ENCODE measurements around the gene CBFA2T2.
"Not testable (repeated sequence)": the region's sequence is repeated elsewhere in the genome, so short reads cannot be mapped to it uniquely, and the experiment has no call there.

CBFA2T2 gene

DNA sequence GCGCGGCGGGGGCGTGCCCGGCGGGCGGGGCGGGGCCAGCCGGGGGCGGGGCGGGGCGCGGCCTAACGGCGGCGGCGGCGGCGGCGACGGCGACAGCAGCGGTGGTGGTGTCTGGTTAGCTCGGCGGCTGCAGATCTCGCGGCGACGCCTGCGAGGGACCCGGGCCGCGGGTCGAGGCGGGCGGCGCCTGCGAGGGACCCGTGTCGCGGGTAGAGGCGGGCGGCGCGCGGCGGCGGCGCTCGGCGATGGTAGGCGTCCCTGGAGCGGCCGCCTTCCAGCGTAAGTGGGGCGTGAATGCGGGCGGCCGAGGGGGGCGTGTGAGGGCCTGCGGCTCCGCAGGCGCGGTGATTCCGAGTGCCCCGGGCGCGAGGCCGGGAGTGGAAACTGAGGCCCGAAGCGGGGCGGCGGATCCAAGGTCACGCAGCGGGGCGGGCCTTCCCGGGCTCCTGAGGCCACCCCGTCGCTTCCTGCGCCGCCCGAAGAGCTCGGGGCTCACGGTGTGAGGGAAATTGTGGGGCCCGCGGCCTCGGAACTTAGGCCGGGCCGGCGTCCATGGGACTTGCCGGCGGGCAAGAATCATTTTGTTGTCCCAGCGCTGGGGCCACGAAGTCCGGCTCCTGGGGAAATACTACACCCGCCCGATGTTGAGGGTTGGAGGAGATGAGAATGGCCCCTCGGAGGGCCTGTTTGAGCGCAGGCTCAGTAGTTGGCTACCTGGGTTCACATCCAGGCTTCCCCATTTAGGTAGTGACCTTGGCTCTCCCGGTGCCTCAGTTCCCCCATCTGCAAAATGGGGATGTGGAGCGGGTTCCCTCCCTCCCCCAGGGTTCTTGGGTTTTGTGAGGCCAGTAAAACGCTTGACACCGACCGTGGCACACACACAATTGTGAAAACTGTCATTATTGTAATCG is at the start of gene CBFA2T2:
Gene CBFA2T2 (plus strand): TSS at position 74 of the 911 bp plus-strand sequence. CDS start 172 bp downstream, at position 246.
- Histone ChIP-seq H3K4me3 (ENCODE audit: low read length) (peak within 1 kb of the TSS; percentile 83), H3K36me3 (ENCODE audit: insufficient read depth, low read length) (peaks cover 3% of the 10 kb centered on the region), H2AFZ (ENCODE audit: low read depth, low read length) (peak within 1 kb of the TSS; percentile 55), H3K4me1 (ENCODE audit: insufficient read depth, low read length) (peaks cover 7% of the 10 kb centered on the region), H3K9me3 (ENCODE audit: low read length) (no peaks in the 10 kb centered on the region), H3K27me3 (ENCODE audit: insufficient read depth, low read length) (no peaks in the 10 kb centered on the region)

- not testable (repeated sequence) for H2AFZ ChIP-seq (ENCODE audit: low read depth, low read length); H3K27me3 ChIP-seq (ENCODE audit: insufficient read depth, low read length); H3K4me3 ChIP-seq (ENCODE audit: low read length); H3K9me3 ChIP-seq (ENCODE audit: low read length); H3K4me1 ChIP-seq (ENCODE audit: insufficient read depth, low read length); H3K36me3 ChIP-seq (ENCODE audit: insufficient read depth, low read length)
These were observed 49.3 kb upstream of the CBFA2T2 start for GRCh38 chr20:33440562-33440961.

DNA sequence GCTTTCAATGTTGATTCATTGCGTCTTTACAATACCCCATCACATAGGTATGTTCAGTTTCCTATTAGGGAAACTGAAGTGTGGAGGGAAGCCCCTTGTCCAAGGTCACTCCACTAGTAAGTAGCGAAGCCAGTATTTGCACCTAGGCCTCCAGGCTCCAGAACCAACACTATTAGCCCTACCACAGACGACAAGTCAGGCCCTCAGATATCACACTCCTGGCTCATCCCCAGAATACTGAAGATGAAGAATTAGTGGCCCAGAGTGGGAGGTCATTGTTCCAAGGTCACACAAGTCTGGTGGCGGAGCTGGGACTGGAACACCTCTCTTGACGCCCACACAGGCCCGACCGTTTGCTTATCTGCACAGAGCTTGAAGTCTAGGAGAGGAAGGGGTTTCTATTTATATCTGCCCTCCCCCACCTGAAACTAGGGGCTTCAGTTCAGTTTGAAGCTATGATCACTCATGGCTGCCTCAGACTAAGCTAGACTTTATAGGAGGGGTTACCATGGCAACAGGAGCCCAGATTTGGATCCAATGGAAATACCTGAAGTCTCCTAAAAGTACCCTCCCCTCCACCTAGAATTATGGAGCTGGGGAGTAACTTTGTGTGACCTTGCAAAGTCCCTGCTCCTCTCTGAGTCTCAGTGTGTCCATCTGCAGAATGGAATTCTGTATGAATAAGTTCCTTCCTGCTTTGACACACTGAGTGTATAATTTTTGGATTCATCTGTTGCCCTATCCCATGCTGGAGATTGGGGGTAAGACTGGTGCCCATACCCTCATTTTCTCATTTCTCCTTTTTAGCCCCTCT is 48.5 kb upstream of the CBFA2T2 start:
- no peaks in the 10 kb centered on the region for H3K27me3 ChIP-seq (ENCODE audit: insufficient read depth, low read length)
- no peaks in the 10 kb centered on the region for H3K36me3 ChIP-seq (ENCODE audit: insufficient read depth, low read length)
- H3K9me3 ChIP-seq (ENCODE audit: low read length) = no peaks in the 10 kb centered on the region
- H3K4me3 ChIP-seq (ENCODE audit: low read length) = no peak overlapping the region
- H3K4me1 ChIP-seq (ENCODE audit: insufficient read depth, low read length) = peaks cover 10% of the 10 kb centered on the region
- H2AFZ ChIP-seq (ENCODE audit: low read depth, low read length) = no peak overlapping the region

- Histone ChIP-seq H3K36me3 (ENCODE audit: insufficient read depth, low read length) (no peaks in the 10 kb centered on the region), H3K4me1 (ENCODE audit: insufficient read depth, low read length) (peaks cover 12% of the 10 kb centered on the region), H3K4me3 (ENCODE audit: low read length) (peak overlapping the region; percentile 56), H2AFZ (ENCODE audit: low read depth, low read length) (peak overlapping the region; percentile 92), H3K9me3 (ENCODE audit: low read length) (no peaks in the 10 kb centered on the region), H3K27me3 (ENCODE audit: insufficient read depth, low read length) (no peaks in the 10 kb centered on the region)
These were observed 47.5 kb upstream of the CBFA2T2 start for GRCh38 chr20:33442136-33443005.

- H3K4me1 ChIP-seq (ENCODE audit: insufficient read depth, low read length) = peaks cover 12% of the 10 kb centered on the region
- no peaks in the 10 kb centered on the region for H3K9me3 ChIP-seq (ENCODE audit: low read length)
- no peaks in the 10 kb centered on the region for H3K27me3 ChIP-seq (ENCODE audit: insufficient read depth, low read length)
- H2AFZ ChIP-seq (ENCODE audit: low read depth, low read length) = peak overlapping the region; percentile 92
- no peaks in the 10 kb centered on the region for H3K36me3 ChIP-seq (ENCODE audit: insufficient read depth, low read length)
- H3K4me3 ChIP-seq (ENCODE audit: low read length) = peak overlapping the region; percentile 56
These were observed 46.8 kb upstream of the CBFA2T2 start for GRCh38 chr20:33443006-33443511.

- no peaks in the 10 kb centered on the region for H3K9me3 ChIP-seq (ENCODE audit: low read length)
- H3K27me3 ChIP-seq (ENCODE audit: insufficient read depth, low read length) = no peaks in the 10 kb centered on the region
- peak within 1 kb of the TSS; percentile 92 for H2AFZ ChIP-seq (ENCODE audit: low read depth, low read length)
- no peaks in the 10 kb centered on the region for H3K36me3 ChIP-seq (ENCODE audit: insufficient read depth, low read length)
- H3K4me3 ChIP-seq (ENCODE audit: low read length) = peak within 1 kb of the TSS; percentile 56
- peaks cover 12% of the 10 kb centered on the region for H3K4me1 ChIP-seq (ENCODE audit: insufficient read depth, low read length)
These were observed 46.2 kb upstream of the CBFA2T2 start, which contains the start of gene SNTA1 for GRCh38 chr20:33443512-33444239. Gene SNTA1 (minus strand): TSS chr20:33443763. CDS start chr20:33443620, 143 bp downstream.

DNA sequence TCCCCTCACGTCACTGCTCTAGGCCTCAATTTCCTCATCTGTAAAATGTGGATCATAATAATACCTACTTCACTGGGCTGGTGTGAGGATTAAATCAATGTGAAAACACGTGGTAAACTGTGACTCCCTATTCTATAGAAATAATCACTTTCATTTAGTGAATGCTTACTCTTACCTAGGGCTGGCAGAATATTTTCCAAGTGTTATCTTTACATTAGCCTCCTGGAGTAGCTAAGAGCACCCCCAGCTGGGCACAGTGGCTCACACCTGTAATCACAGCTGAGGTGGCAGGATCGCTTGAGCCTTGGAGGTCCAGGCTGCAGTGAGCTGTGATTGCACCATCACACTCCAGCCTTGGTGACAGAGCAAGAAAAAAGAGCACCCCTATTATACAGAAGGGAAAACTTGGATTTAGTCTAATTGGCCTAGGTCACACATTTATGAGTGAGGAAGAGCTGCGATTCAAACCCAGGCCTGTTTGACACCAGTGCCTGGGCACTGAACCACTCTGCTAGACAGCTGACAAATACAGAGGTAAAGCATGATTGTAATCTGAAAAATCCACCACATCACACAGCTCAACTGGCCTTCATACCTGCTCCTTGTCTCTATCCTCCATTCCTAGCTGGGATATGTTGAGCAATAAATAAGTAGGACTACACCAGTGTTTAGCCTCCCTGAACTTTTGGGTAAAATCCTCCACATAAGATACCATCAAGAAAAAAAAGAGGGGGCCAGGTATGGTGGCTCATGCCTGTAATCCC is 44.9 kb upstream of the CBFA2T2 start:
- Histone ChIP-seq H3K27me3 (ENCODE audit: insufficient read depth, low read length) (no peaks in the 10 kb centered on the region), H2AFZ (ENCODE audit: low read depth, low read length) (no peak overlapping the region), H3K36me3 (ENCODE audit: insufficient read depth, low read length) (no peaks in the 10 kb centered on the region), H3K4me3 (ENCODE audit: low read length) (peak overlapping the region; percentile 56), H3K4me1 (ENCODE audit: insufficient read depth, low read length) (peaks cover 12% of the 10 kb centered on the region), H3K9me3 (ENCODE audit: low read length) (no peaks in the 10 kb centered on the region)

DNA sequence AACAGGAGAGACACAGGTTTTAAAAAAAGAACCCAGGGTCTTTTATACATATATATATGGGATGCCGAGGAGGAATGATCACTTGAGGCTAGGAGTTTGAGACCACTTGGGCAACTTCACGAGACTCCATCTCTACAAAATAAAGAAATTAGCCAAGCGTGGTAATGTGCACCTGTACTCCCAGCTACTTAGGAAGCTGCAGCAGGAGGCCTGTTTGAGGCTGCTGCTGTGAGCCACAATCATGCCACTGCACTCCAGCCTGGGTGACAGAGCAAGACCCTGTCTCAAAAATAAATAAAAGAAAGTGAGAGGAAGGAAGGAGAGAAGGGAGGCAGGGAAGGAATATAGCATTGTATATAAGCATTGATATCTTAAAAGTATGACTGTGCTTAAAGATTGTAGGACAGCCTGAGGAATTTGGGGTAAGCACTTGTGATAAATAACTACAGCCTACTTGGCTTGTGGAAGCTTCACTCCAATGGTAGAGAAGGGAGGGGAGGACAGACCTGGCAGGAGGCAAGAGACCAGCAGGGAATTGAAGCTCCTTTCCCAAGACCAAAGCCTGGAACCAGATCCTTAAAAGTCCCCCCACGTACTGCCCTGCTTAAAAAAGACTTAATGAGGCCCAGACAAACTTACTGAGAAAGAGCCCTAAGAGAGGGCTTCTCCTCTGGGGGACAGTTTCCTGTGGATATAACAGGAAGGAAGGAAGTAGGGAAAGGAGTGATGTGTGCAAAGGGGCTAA is 43.8 kb upstream of the CBFA2T2 start:
- Histone ChIP-seq H3K4me3 (ENCODE audit: low read length) (no peak overlapping the region), H3K27me3 (ENCODE audit: insufficient read depth, low read length) (no peaks in the 10 kb centered on the region), H3K36me3 (ENCODE audit: insufficient read depth, low read length) (no peaks in the 10 kb centered on the region), H3K9me3 (ENCODE audit: low read length) (no peaks in the 10 kb centered on the region), H3K4me1 (ENCODE audit: insufficient read depth, low read length) (peaks cover 12% of the 10 kb centered on the region), H2AFZ (ENCODE audit: low read depth, low read length) (no peak overlapping the region)

GRCh38 chr20:33450867-33451266 is 39.0 kb upstream of the CBFA2T2 start:
- H3K9me3 ChIP-seq (ENCODE audit: low read length) = no peaks in the 10 kb centered on the region
- peaks cover 3% of the 10 kb centered on the region for H3K4me1 ChIP-seq (ENCODE audit: insufficient read depth, low read length)
- no peak overlapping the region for H3K4me3 ChIP-seq (ENCODE audit: low read length)
- no peak overlapping the region for H2AFZ ChIP-seq (ENCODE audit: low read depth, low read length)
- H3K36me3 ChIP-seq (ENCODE audit: insufficient read depth, low read length) = no peaks in the 10 kb centered on the region
- no peaks in the 10 kb centered on the region for H3K27me3 ChIP-seq (ENCODE audit: insufficient read depth, low read length)

GRCh38 chr20:33456916-33457642 is 32.8 kb upstream of the CBFA2T2 start:
- H3K4me1 ChIP-seq (ENCODE audit: insufficient read depth, low read length); H3K36me3 ChIP-seq (ENCODE audit: insufficient read depth, low read length); H3K27me3 ChIP-seq (ENCODE audit: insufficient read depth, low read length); H3K4me3 ChIP-seq (ENCODE audit: low read length); H2AFZ ChIP-seq (ENCODE audit: low read depth, low read length); H3K9me3 ChIP-seq (ENCODE audit: low read length): not testable (repeated sequence)
